H1 (cell line): ENCODE data around the gene MEIS2. TPM values are rescaled to one million over a fixed set of nuclear protein-coding genes. Genes with fewer than 3 reads are reported as not detected.

Experiments
- ASH2L ChIP-seq: fragments of 200-600, 300-600 bp; sonication (generic); IDR thresholded peaks from one replicate; pipeline ENCODE4 v1.7.1; 2017; ENCODE audit warnings: low read length
- BRCA1 ChIP-seq: IDR thresholded peaks from 2 replicates; pipeline ENCODE4 v1.6.1; 2012; ENCODE audit warnings: low read depth, low read length, improper control_type of control experiment
- CEBPB ChIP-seq: IDR thresholded peaks from 2 replicates; pipeline ENCODE4 v1.6.1; 2012; ENCODE audit warnings: low read depth, low read length
- CHD7 ChIP-seq: fragments of 300-600 bp; sonication (generic); IDR thresholded peaks from 2 replicates; pipeline ENCODE4 v1.7.1; 2012; ENCODE audit warnings: low read length, moderate library complexity, mild to moderate bottlenecking, inconsistent platforms; ENCODE audit not compliant: insufficient replicate concordance
- EP300 ChIP-seq, 2 experiments: IDR thresholded peaks; 1 replicate in 1 of 2; 2 replicates in 1 of 2; pipeline ENCODE4 v1.6.1; 2011 to 2012; ENCODE audit warnings: low read depth in 2 of 2, low read length in 2 of 2, mild to moderate bottlenecking in 2 of 2, borderline replicate concordance in 1 of 2, inconsistent platforms in 1 of 2, moderate library complexity in 1 of 2
- KDM5A ChIP-seq: fragments of 200-600 bp; IDR thresholded peaks from 2 replicates; pipeline ENCODE4 v1.7.1; 2012; ENCODE audit warnings: mild to moderate bottlenecking, low read length, inconsistent platforms, mixed read lengths
- YY1 ChIP-seq: IDR thresholded peaks from 2 replicates; pipeline ENCODE4 v1.6.1; 2011; ENCODE audit warnings: low read depth, mild to moderate bottlenecking, low read length
- polyA plus RNA-seq, 7 experiments: library from polyadenylated mRNA; depleted of rRNA in 3 of 7; stranded (reverse) in 5 of 7; unstranded in 2 of 7; fragments of >200 nt in 5 of 7; fragments of 200-250 nt in 2 of 7; gene quantifications; 1 replicate in 5 of 7; 2 replicates in 1 of 7; 4 replicates in 1 of 7; pipeline versions ENCODE4 v1.2.1 to v1.2.3, GENCODE V29; 2011 to 2013; ENCODE audit warnings: missing spikeins in 2 of 7, mixed read lengths in 2 of 7
- total RNA-seq: library from RNA; stranded (reverse); fragmentation: NEBNext Ultra II Directional; extraction: Animal tissue kit (Norgen Biotek cat#: 25700); gene quantifications from 2 replicates; pipeline ENCODE4 v1.2.1, GENCODE V29; 2021

The MEIS2 gene
- total and polyA plus RNA-seq, 2 of the 8 experiments (the other 6 are each of a cell fraction or from before 2014, with no cell fraction given) = 0.22 to 1.2 TPM

- TF ChIP-seq CHD7 (no peak), KDM5A (no peak), EP300 (IDR thresholded peaks at IDR 0.05; ENCODE audit: borderline replicate concordance in 1 of 2, low read depth in 2 of 2, low read length in 2 of 2) (no peak), CEBPB (no peak), YY1 (no peak), BRCA1 (no peak), ASH2L (no peak)
These were observed 29.2 kb downstream of the MEIS2 start (continued) for GRCh38 chr15:37071134-37071533.
